NCI-H748 treated with DMSO at 0.1 percent for 48 hours (cell line): Measurements from ENCODE around the gene CD34.
"Not testable (repeated sequence)": the region's sequence is repeated elsewhere in the genome, so short reads cannot be mapped to it uniquely, and the experiment has no call there.

ENCODE experiments used
- DNase-seq: peaks from one replicate; lab custom pipeline; 2025; lab: John Stamatoyannopoulos, UW

Gene CD34

DNA sequence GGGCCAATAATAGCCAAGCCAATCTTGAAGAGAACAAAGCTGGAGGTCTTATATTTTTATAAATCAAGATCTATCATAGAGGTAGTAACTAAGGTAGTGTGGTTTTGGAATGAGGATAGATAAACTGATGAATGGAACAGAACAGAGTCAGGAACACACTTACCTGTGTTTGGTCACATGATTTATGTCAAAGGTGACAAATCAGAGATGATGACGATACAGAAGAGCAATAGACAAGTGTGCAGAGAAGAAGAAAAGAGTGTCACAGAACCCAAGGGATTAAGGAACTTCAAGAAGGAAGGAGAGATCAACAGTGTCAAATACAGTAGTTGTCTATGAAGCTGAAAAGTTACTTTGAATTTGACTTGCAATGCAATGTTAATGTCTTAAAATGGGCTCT lies 16.1 kb upstream of the CD34 start:
- DNase-seq = no peak

DNA sequence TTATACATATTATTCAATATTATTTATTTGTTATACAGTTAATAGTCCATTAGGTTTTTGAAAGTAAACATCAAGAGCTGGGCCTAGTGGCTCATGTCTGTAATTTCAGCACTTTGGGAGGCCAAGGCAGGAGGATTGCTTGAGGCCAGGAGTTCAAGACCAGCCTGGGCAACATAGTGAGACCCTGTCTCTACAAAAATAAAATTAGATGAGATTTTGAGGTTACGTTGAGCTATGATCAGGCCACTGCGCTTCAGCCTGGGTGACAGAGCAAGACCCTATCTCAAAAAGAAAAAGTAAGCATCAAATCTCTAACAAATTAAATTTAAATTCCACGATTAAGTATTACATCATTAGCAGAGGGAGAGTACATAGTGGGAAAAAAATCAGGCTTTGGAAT lies 15.0 kb upstream of the CD34 start:
- not testable (repeated sequence) for DNase-seq

DNA sequence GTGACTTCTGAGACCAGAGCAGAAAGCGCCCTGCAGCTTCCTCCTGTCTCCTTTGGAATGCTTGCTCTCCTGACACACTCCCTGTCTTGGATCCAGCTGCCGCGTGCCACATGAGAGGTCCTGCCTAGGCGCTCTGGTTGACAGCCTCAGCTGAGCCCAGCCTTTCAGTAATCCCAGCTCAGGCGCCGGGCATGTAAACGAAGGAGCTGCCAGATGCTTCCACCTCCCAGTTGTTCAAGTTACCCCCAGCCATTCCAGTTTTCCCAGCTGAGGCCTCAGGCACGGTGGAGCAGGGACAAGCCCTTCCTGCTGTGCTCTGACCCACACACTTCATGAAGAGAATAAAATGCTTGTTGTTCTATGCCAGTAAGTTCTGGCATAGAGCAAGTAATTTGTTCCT lies 14.3 kb upstream of the CD34 start:
- DNase-seq = no peak

DNA sequence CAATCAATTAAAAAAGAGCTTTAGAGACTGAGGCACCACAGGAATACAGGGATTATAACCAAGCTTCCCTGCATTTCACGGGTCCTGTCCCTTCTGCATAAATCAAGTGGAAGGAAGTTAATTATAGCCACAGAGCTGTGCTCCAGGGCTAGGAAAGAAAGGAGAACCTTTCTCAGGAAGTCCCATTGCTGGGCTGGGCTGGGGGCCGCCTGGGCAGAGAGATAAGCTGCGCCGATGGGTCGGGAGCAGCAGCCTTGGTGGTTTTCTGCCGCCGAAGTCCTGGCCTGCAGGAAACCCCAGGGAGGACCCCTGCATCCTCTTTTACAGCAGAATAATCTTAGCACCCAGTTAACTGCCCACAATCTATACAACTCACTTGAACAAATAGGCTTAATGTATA lies 12.6 kb upstream of the CD34 start:
- no peak for DNase-seq

DNA sequence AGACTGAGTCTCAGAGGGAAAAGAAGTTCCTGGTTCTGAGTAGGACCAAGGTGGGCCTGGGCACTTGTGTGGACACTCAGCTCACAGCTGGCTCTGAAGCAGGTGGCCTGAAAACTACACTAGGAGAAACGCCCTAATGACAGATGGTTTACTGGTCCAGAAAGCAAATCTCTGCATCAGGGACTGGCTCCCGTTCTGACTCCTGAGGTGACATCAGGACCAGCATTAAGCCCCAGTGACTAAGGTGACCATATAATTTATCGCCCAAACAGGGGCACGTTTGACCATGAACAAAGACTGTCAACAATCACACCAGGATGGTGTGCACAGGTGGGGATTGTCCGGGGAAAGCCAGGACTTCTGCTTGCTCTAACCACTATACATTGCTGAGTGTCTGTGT lies 12.2 kb upstream of the CD34 start:
- DNase-seq = no peak

DNA sequence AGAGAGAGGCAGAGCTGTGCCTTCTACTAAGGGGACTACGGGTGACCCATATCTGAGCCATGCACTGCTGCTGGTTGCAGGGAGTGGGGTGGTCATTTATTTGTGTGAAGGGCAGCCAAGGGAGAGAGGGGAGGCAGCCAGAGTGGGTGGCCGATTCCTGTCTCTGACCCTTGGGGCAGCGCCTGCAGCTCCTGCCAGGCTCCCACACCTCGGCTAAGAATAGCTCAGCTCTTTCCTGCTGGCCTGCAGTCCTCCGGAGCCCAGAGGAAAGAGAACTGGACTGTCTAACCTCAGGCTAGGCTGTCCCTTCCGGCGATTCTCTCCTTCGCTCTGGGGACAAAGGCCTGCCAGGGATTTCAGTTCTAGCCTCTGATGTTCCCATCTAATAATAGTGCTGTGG lies 11.6 kb upstream of the CD34 start:
- DNase-seq = no peak

DNA sequence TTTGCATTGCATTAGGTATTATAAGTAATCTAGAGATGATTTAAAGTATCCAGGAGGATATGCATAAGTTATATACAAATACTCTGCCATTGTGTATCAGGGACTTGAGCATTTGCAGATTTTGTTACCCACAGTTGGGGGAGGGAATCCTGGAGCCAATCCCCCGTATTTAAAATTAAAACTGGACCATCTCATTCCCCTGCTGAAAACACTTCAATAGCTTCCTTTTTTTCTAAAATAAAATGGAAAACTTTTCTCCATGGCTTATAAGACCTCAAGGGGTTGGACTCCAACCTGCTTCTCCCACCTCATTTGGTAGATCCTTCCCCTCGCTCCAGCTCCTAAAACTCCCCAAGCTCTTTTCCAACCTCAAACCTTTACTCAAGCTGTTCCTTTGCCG lies 10.4 kb upstream of the CD34 start:
- DNase-seq = no peak

DNA sequence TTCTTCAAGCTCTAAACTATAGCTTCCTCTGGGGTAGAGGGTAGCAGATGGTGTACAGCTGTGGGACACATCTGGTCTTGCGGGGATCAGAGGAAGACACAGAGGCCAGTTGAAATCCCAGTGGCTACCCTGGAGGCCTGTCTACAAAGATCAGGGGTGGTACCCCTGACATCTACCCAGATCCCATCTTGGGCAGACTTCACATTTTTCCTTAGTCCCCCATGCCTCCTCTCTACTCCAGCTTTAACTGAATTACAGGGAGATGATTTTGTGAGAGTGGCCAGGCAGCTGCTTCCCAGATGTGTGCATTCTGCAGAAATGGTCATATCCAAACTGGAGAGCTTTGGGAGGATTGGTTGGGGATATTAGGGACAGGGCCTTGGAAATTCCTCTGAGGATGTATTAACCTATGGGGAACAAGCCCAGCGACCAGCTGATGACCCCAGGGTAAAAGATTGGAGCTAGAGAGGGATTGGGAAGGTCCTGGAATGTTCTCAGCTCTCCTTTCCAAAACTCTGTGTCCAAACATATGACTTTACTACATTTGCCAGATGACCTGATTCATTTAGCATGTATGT lies 9.6 kb upstream of the CD34 start:
- DNase-seq = no peak

DNA sequence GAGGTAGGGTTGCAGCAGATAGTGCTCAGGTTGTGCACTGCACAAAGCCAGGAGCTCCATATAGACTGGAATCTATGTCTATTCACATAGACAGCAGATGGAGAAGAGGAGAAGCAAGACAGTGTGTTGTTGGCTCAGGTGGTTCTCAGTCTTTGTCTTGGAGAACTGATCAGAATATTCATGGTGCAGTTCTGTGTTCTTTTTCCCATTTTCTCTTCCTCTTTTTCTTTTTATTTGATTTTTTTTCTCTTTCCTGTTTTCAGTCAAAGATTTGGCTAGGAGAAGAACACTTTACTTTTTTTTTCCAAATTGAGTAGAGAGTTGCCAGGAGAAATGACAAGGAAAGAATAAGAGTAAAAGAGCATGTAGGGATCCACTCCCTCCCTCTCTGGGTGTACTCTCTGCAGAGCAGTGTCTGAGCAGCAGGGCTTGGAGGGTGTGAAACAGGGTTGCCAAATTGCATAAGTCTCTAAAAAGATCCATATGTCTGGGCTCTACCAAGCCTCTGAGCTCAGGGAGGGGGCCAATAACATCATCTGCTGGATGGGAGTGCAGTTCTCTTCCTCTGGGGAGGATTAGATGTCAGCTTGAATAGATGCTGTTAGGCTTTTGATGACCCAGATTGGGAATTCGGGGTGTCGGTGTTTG lies 8.7 kb upstream of the CD34 start:
- no peak for DNase-seq

DNA sequence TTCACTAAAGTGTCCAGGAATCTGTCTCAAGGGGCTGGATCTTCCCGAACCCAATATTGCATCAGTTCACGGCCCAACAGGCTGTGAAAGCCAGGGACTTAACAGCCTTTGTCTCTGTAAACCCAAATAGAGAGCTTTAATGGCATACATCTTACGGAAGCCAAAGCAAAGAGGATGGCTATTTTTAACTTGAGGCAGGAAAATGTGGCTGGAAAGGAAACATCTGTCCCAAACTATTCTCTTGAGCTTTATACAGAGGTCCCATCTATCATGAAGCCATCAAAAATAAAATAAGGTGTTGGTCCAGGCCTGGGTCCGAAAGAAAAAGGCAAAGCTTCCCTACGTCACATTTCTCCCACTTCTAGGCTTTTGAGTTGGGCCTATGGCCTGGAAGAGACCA lies 7.7 kb upstream of the CD34 start:
- DNase-seq = no peak

DNA sequence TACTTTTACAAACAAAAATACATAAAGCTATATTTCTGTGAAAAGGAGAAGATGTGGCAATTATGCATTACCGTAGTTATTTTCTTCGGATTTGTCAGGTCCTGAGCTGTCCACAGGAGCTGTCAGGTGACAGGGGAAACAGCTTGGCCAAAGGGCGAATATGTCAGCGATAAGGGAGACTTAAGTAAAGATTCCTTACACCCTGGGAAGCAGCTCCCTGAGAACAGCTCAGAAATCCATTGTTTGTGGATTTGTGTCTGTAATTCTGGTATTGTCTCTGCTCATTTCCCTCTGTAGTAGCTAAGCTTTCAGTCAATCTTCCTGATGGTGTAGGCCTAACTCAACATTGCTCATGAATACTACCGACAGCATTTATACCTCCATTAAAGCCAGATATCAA lies 7.1 kb upstream of the CD34 start:
- no peak for DNase-seq

DNA sequence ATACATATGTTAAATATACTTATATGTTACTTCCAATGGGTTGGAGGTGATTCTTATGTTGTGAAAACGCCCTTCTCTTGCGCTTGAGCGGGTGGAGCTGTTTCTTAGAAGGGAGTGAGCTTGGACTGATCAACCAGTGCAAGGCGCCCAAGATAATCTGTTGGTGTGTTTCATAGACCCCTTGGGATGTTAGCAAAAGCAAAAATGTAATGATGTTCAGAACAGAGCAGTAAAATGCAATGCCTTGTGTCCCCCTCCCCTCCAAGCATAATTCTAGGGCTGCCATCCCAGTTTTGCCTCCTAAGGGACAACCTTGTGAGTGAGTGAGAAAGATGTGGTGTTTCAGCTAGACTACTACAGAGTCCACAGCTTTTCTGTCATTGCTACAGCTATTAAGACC lies 6.2 kb upstream of the CD34 start:
- no peak for DNase-seq

DNA sequence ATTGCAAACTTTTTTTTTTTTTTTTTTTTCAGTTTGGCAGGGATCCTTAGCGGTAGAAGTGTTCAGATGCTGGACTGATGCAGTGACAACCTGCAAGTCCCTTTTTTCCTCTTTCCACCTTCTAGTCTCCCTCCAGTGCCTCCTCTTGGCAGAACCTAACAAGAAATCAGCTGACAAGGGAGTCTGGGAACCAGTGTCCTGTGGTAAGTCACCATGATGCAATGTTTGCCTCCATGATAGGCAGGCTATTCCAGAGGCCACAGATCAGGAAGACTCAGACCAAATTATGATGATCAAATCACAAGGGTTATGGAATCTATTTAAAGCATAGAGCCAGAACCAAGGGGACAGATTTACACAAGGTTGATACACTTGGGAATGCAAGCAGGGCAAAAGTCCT lies 3.0 kb upstream of the CD34 start:
- no peak for DNase-seq

DNA sequence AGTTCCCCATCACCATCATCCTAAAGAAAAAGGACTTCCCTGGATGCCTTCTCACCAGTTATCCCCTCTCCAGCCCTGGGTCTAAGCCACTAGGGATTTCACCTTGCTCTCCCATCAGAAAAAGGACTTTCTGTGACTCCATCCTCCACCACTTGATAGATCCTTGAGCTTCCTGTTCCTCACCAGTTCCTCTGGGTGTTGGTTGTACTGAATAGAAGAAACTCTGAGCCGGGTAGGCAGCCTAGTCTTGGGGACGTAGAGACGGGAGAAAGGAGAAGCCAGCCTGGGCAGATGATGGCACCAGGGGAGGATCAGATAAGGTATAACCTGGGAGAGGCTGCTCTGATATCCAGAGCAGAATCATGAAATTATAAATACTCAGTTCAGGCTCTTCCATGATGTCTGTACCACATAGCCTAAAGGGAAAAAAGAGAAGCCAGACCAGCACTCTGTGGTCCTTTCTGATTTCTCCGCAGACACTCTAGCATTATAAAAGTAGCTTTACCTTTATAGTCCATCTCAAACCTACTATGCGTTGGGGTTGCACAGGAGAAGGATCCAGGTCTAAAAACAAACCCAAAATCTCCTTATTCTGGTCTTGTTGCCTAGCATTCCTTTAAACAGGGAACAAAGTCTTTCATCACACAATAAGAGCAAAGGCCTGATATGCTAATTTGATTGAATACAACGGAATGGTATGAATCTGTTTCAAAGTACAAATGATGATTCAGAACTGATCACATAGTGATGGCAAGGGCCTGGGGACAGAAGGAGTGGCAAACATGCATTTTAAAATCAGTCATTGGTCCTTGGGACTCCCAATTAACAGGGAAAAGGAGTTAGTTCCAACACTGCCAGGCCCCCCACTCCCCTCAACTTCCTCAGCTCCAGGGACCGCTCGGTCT lies 1.2 kb upstream of the CD34 start:
- DNase-seq = no peak

DNA sequence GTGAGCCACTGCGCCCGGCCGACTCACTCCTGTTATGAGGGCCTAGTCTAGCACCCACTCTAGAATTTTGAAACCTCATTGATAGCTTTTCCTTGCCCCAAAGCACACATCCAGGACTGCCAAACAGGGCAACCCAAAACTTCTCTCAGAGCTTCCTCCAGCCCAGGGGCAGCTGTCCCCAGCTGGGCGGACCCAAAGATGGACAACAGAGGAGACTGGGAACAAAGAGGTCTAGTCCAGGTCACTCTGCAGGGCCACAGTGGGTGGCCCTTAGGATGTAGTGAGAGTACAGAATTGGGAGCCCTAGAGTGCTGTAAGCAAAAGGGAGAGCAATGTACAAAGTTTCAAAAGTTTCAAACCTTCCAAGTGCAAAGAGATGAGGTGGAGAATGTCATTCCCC lies 1.2 kb downstream of the CD34 start:
- no peak for DNase-seq

DNA sequence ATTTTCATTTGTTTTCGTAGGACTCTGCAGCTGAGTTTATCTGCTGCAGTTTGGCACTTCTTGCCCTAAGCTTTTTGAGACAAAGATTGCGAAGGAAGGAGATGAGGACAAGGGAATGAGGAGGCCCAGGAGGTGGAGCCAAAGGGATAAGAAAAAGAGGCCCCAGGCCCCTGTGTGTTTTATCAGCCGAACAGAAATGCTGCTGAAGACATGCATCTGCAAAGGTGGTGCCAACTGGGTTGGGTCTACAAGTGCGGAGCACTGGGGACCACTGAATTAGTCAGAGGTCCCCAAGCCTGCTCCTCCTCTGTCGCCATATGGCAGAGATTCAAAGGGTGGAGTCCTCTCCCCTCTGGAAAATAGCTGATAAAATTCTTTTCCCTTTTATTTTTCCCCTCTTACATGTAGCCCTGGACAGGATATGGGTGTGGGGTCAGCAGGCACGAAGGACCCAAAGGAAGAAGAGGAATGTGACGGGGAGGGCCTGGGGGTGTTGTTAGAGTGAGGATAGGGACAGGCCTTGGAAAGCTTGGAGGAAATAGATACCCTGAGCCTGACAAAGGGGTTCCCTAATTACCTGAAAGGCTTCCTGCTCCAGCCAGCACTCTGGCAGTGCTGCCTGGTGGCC lies 2.7 kb downstream of the CD34 start:
- DNase-seq = no peak

DNA sequence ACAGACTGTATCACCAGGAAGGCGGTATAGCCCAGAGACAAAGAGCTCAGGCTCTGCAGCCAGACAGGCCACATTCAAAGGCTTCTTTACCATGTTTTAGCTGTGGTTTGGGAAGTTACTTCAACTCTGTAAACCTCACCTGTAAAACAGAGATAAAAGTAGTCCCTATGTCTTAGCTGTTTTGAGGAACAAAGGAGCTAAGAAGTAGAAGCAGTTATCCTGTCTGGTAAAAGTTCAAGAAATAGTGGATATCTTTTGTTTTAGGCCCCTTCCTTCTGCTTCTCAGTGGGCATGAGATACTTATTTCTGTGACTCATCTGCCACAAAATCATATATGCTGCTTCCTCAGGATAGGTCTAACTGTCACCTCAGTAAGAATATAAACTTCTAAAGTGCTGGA lies 6.5 kb downstream of the CD34 start:
- no peak for DNase-seq

DNA sequence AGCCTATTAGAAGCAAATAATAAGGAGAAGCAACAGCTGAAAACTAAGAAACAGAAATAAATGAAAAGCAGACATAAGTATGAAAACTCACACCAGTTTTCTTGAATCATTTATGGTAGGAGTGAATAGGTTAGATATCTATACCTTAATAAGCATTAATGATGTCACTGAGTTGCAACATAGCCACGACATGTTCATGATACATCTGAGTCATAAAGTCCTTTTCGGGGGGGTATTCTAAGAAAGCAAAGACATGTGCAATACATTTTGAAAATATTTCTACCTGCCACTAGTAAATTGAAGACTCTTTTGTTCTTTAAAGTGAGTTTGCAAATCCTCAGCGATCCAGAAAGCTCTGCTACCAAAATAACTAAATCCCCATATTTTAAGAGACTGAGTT lies 7.2 kb downstream of the CD34 start:
- no peak for DNase-seq

DNA sequence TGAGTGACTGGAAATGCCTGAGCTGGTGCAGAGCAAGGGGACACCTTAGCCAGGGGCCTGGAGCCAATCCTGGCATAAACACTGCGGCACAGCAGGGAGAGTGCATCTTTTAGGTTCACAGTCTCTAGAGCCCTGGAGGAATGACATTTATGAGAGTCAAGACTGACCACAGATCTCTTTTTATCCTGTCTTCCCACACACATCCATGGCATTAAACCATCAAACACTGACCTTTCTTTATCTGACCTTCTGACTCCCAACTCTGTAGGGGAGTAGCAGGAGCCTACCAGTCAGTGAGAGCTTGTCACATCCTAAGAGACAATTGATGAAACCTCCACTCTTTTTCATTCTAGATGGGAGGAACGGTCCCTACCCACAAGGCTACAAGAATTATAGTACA lies 7.9 kb downstream of the CD34 start:
- no peak for DNase-seq

DNA sequence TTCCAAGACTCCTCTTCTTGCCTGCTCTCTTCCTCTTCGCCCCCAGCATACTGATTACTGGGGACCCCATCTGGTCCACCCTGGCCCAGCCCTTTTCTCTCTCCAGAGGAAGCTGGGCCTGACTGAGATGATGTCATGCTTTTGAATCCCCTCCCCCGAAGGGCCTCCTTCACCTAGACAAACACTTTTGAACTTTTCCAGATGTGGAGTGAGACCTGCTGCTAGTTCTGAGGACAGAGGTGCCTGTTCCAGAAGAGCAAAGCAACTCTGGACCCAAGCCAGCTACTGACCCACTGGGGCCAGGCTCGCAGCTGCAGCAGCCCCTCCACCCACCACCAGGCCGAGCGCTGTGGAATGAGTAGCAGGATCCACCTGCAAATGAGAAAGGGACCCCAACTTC lies 8.4 kb downstream of the CD34 start:
- DNase-seq = no peak

DNA sequence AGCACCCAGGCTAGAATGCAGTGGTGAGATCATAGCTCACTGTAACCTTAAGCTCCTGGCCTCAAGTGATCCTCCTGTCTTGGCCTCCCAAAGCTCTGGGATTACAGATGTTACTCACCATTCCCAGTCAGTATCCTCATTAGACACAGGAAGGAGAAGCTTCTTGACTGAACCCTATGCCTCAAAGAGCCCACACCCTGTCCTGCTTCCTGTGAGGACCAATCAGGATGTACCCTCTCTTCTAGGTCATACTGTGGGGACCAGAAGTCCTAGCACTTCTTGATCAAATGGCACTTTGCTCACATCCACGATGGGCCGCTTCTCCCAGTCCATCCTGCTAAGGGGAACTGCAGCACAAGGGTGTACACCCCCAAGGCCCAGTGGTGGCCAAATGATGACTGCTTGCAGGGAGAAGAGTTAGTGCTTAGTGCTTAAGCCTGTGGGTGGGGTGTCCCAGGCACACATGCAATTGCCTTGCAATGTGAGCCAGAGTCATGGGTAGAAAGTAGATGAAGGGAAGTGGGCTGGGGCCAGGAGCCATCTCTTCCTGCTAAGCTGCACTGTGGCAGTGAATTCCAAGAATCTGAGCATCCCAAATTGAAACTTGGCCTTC lies 9.8 kb downstream of the CD34 start:
- DNase-seq = no peak

DNA sequence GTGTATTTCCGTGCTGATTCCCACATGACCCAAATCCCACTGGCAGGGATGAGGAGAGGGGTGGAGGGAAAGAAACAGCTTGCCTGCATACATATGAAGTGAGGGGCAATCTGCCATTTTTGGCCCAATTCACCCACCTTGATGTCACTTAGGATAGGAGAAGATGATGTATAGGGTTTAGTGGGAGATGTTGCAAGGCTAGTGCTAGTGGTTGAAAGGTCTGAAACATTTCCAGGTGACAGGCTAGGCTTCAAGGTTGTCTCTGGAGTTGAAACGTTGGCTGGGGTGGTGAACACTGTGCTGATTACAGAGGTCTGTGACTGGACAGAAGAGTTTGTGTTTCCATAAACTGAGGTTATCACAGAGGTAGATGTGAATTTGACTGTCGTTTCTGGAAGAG lies 12.1 kb downstream of the CD34 start:
- DNase-seq = no peak

DNA sequence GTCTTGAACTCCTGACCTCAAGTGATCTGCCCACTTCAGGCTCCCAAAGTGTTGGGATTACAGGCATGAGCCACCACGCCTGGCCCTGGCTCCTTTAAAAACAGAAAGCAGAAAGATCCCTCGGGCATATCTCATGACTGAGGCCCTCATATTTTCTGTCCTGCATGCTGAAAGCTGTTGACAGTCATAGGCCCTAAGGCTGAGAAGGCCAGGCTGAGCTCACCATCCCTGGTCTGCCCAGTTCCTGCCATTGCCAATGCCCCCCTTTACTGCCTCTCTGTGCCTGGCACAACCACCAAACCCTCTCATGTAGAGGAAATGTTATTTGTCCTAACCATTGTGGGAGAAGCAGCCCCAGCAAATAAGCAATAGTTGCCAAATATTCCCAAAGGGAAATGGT lies 12.7 kb downstream of the CD34 start:
- DNase-seq = no peak
